NCI-H2081 treated with DMSO at 0.1 percent for 48 hours (cell line): ENCODE data around the gene MRPL51.

ENCODE experiments used
- DNase-seq: peaks from one replicate; lab custom pipeline; 2025; lab: John Stamatoyannopoulos, UW

Gene MRPL51

DNA sequence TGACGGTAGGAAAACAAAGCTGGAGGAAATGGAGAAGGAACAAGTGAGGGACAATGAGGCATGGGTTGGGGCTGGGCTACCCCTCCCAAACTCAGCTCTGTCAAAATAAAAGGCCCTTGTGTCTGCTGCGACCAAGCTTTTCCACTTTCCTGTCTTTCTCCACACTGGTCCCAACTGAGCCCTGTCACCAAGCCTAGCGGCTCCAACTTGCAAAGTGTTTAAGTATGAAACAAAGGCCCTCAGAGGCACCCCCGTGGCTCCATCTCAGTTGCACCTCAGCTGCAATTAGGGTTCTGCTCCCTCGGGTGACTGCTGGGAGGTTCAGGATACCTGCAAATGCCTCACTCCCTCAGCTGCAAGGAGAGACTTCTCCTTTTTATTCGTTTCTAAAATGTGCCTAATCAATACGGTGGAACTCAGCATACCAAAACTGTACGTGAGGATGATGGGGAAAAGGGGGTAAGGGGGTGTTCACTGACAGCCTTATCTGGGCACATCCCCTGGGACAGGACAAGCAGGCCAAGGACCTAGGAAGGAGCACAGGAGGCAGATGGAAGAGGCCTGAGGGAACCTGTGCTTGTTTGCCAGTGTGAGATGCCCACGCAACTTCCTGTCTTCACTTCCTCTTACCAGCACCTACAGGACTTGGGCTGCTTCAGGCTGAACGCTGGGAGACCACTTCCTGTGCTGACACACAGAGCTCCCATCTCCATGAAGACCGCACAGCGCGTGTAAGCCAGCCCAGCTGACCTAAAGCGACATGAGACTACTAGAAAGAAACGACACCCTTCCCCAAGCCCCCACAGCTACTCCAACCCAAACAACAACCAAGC lies 31.4 kb downstream of the MRPL51 start:
- DNase-seq, result no peak

- DNase-seq, result no peak
Measured at GRCh38 chr12:6460751-6461371, 32.2 kb downstream of the MRPL51 start.

DNA sequence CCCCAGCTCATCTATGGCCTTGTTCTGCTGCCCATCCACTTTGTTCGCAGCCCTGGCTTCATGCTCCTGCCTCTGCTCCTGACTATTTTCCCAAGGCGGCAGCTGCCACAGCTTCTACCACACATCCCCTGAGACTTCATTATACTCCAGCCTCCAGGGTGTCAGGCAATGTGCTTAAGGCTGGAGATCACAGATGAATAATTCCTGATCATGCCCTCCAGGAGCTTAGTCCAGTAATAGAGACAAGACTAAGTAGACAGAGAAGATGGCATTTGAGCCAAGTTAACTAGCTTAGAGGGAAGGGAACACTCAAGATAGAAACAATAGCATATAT lies 34.1 kb downstream of the MRPL51 start:
- DNase-seq, result no peak

- no peak for DNase-seq
Measured at GRCh38 chr12:6458281-6459003, 34.6 kb downstream of the MRPL51 start.

GRCh38 chr12:6457220-6457945 lies 35.7 kb downstream of the MRPL51 start:
- DNase-seq, result no peak

DNA sequence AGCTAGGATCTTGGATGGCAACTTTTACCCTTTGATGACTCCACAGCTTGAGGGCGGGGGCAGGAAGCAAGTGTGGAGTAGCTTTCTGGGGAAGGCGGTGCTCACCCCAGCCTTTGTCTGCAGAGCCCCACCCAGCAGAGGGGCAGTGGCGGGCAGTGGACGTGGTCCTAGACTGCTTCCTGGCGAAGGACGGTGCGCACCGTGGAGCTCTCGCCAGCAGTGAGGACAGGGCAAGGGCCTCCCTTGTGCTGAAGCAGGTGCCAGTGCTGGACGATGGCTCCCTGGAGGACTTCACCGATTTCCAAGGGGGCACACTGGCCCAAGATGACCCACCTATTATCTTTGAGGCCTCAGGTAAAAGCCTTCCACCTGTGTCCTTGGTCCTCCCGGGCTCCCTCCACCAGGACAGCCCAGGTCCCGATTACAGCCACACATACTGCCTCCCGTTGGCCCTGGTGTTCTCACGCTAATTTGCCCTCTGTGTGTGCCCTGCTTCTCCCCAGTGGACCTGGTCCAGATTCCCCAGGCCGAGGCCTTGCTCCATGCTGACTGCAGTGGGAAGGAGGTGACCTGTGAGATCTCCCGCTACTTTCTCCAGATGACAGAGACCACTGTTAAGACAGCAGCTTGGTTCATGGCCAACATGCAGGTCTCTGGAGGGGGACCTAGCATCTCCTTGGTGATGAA lies 40.0 kb downstream of the MRPL51 start:
- DNase-seq, result no peak

DNA sequence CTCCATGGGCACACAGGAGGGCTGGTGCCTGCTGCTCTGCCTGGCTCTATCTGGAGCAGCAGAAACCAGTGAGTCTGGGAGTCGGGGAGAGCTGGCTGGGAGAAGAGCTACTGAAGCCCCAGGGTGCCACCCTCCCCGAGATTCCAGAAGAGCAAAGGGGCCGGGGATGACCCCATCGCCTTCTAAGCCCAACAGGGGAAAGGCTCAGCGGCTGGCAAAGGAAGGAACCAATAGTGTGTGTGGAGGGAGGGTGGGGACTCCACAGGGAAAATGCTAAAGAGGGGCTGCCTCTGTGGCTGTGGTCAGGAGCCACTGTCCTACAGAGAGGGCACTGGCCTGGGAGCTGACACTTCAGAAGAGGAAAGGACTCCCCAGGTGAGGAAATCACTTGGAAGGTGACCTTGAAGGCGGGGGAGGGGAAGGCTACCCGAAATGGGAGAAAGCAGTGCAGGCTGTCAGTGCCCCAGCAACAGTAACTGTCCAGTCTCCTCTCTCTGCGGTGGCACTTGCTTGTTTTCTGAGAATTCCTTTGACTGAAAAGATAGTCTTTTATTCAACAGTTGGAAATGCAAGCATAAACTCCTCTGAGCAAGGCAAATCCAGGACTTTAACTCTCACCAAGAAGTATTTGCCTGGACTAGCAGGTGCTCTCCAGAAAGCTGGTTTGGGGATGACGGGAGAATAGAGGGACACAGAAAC lies 40.7 kb downstream of the MRPL51 start:
- DNase-seq, result peak; percentile 1

DNA sequence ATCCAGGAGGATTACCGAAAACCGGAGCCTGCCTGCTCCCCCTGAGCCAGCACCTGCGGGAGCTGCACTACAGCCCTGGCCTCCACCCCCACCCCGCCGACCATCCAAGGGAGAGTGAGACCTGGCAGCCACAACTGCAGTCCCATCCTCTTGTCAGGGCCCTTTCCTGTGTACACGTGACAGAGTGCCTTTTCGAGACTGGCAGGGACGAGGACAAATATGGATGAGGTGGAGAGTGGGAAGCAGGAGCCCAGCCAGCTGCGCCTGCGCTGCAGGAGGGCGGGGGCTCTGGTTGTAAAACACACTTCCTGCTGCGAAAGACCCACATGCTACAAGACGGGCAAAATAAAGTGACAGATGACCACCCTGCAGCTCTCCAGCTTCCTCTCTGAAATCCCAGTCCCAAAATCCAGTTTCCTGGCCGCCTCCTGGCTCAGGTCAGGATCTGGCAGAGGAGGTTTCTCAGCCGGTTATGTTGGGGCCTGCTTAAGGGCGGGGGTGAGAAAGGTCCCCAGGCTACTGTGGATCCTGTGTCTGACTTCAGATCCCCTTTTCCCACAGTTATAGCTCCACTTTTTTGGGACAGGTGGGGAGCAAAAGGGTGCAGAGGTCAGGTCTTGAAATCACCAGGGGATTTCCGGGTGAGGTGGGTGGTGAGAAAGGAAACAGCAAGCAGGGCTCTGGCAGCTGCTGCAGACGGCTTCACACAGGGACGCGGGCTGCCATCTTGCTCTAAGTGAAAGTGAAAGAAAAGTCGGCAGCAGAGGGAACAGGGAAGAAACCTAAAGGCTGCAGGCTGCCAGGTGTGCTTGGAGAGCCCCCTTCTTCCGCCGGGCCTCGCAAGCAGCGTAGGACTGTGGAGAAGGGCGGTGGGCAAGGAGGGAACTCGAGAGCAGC lies 41.5 kb downstream of the MRPL51 start, which contains the start of gene TAPBPL:
TSS of gene TAPBPL (plus strand) at position 695 of the 897 bp plus-strand sequence. CDS start 207 bp downstream, outside the sequence.
- peak; percentile 75 for DNase-seq

- no peak for DNase-seq
Measured at GRCh38 chr12:6450869-6451347, 42.2 kb downstream of the MRPL51 start.

GRCh38 chr12:6450091-6450868 lies 42.8 kb downstream of the MRPL51 start:
- no peak for DNase-seq

DNA sequence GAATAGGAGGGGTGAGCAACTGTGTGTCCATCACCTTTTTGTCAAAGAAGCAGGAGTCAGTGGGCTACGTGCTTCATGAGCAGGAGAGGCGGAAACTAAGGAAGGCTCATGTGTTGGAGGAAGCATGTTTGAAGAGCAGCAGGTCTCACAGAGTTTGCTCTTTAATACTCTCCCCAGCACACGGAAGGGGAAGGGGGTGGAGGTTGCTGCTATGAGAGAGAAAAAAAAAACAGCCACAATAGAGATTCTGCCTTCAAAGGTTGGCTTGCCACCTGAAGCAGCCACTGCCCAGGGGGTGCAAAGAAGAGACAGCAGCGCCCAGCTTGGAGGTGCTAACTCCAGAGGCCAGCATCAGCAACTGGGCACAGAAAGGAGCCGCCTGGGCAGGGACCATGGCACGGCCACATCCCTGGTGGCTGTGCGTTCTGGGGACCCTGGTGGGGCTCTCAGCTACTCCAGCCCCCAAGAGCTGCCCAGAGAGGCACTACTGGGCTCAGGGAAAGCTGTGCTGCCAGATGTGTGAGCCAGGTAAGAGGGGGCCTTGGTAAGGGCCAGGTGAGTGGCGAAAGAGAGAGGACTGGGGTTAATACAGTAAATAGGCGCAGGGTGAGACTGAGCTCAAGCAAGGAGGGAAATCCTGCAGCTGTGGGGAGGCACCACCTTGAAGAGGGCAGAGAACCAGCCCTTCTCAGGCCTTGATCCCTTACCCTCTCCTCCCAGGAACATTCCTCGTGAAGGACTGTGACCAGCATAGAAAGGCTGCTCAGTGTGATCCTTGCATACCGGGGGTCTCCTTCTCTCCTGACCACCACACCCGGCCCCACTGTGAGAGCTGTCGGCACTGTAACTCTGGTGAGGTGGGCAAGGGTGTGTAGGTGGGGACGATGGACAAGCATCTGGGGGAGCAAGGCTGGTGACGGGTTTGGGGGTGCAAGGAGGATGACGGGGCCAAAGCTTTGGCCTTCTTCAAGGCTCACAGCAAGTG lies 48.1 kb downstream of the MRPL51 start, which contains the start of gene CD27:
TSS of gene CD27 (plus strand) at position 252 of the 985 bp plus-strand sequence. CDS start at position 393, 141 bp downstream.
- no peak for DNase-seq

DNA sequence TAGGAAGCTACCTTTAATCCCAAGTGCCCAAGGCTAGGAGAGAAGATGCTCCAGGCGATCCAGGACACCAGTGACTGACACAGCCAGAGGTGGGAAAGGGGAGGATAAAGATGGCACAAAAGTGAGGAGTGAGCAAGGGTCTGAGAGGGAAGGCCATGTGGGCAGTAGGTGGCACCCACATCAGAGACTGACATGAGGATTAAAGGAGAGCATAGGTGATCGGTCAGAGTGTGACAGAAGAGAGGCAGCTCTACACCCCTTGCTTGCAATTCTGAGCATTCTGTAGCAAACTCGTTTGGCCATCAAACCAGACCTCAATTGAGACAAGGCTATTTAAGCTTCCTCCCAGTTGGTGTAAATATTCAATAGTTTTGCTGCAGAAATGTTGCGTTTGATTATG lies 49.0 kb downstream of the MRPL51 start:
- no peak for DNase-seq

- DNase-seq, result no peak
Measured at GRCh38 chr12:6443361-6443983, 49.6 kb downstream of the MRPL51 start.

DNA sequence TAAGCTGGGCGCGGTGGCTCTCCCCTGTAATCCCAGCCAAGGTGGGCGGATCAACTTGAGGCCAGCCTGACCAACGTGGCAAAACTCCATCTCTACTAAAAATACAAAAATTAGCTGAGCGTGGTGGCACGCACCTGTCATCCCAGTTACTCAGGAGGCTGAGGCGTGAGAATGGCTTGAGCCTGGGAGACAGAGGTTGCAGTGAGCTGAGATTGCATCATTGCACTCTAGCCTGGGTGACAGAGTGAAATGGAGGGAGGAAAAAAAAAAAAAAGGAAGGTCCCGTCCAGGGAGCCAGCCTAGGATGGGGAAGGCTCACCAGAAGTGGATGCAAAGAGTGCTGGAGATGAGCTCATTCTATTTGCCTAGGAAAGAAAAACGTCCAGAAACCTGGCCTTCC lies 50.2 kb downstream of the MRPL51 start:
- no peak for DNase-seq
